ENCODE results near the gene CEP164.

GRCh38 chr11:117443266-117444186 lies 115.9 kb downstream of the CEP164 start:
- TF ChIP-seq CTCF (conservative IDR thresholded peaks at IDR 0.05; ENCODE audit: low read depth, low read length) (peak; percentile 66), EZH2phosphoT487 (IDR thresholded peaks at IDR 0.05; ENCODE audit: borderline replicate concordance, low read length) (no peak)

All from PC-3 (cell line).